ENCODE measurements around the gene IL27RA.

The IL27RA gene

GRCh38 chr19:14004619-14005348 lies 26.8 kb upstream of the IL27RA start:
- TF ChIP-seq ZBTB7A (IDR thresholded peaks at IDR 0.05; ENCODE audit: low read depth) (no peak), CREB1 (IDR thresholded peaks at IDR 0.05; ENCODE audit: low read depth) (no peak), MAX (IDR thresholded peaks at IDR 0.05) (no peak), RAD21 (IDR thresholded peaks at IDR 0.05; ENCODE audit: low read depth) (no peak), REST (IDR thresholded peaks at IDR 0.05; ENCODE audit: low read depth) (no peak), TAF1 (IDR thresholded peaks at IDR 0.05; ENCODE audit: low read depth) (no peak), FOXM1 (IDR thresholded peaks at IDR 0.05; ENCODE audit: borderline replicate concordance, low read depth) (no peak), TCF12 (IDR thresholded peaks at IDR 0.05; ENCODE audit: low read depth) (no peak), CEBPB (IDR thresholded peaks at IDR 0.05) (no peak), YY1 (IDR thresholded peaks at IDR 0.05; ENCODE audit: low read depth) (no peak), USF1 (IDR thresholded peaks at IDR 0.05) (no peak), EGR1 (IDR thresholded peaks at IDR 0.05) (no peak)

- TF ChIP-seq REST (IDR thresholded peaks at IDR 0.05; ENCODE audit: low read depth) (no peak), CEBPB (IDR thresholded peaks at IDR 0.05) (no peak), TCF12 (IDR thresholded peaks at IDR 0.05; ENCODE audit: low read depth) (no peak; the same call in 1 of the 2 replicates), TEAD4 (IDR thresholded peaks at IDR 0.05) (no peak), TAF1 (IDR thresholded peaks at IDR 0.05; ENCODE audit: low read depth) (no peak), EP300 (IDR thresholded peaks at IDR 0.05; ENCODE audit: borderline replicate concordance) (no peak), EGR1 (IDR thresholded peaks at IDR 0.05) (0 out of 2 replicates have a peak, but pooled peaks have one; percentile 45), FOXM1 (IDR thresholded peaks at IDR 0.05; ENCODE audit: borderline replicate concordance, low read depth) (no peak), NFIC (IDR thresholded peaks at IDR 0.05) (no peak)
These were observed 26.0 kb upstream of the IL27RA start for GRCh38 chr19:14005349-14006084.

- TF ChIP-seq CREB1 (IDR thresholded peaks at IDR 0.05; ENCODE audit: low read depth) (peak; percentile 86), EGR1 (IDR thresholded peaks at IDR 0.05) (peak; percentile 70), REST (IDR thresholded peaks at IDR 0.05; ENCODE audit: low read depth) (no peak), YY1 (IDR thresholded peaks at IDR 0.05; ENCODE audit: low read depth) (peak; percentile 75), CEBPB (IDR thresholded peaks at IDR 0.05) (no peak), FOXM1 (IDR thresholded peaks at IDR 0.05; ENCODE audit: borderline replicate concordance, low read depth) (peak; percentile 47; the same call in 1 of the 2 replicates)
These were observed 25.3 kb upstream of the IL27RA start, which contains the start of gene RFX1 for GRCh38 chr19:14006085-14006765. RFX1 (minus strand) TSS chr19:14006320; CDS start chr19:13993843, 12,477 bp downstream.

GRCh38 chr19:14006766-14007562 lies 24.6 kb upstream of the IL27RA start:
- TF ChIP-seq FOXM1 (IDR thresholded peaks at IDR 0.05; ENCODE audit: borderline replicate concordance, low read depth) = no peak
- TF ChIP-seq EP300 (IDR thresholded peaks at IDR 0.05; ENCODE audit: borderline replicate concordance) = no peak
- 0 out of 2 replicates have a peak, but pooled peaks have one; percentile 40 for TF ChIP-seq YY1 (IDR thresholded peaks at IDR 0.05; ENCODE audit: low read depth)
- TF ChIP-seq TCF12 (IDR thresholded peaks at IDR 0.05; ENCODE audit: low read depth) = peak; percentile 73
- TF ChIP-seq MAX (IDR thresholded peaks at IDR 0.05) = peak; percentile 65
- TF ChIP-seq TEAD4 (IDR thresholded peaks at IDR 0.05) = peak; percentile 43
- peak; percentile 98 for TF ChIP-seq CREB1 (IDR thresholded peaks at IDR 0.05; ENCODE audit: low read depth)
- TF ChIP-seq EGR1 (IDR thresholded peaks at IDR 0.05) = no peak
- peak; percentile 96 for TF ChIP-seq ZBTB7A (IDR thresholded peaks at IDR 0.05; ENCODE audit: low read depth)
- TF ChIP-seq TAF1 (IDR thresholded peaks at IDR 0.05; ENCODE audit: low read depth) = peak; percentile 72
